HG03064 (cell line): ENCODE results near the gene EPDR1.
A peak's percentile ranks its signal among the peaks of the same experiment; 100 is the strongest.

ENCODE experiments used
- ATAC-seq: cut with Tn5 transposase; IDR thresholded peaks from one replicate; pipeline ENCODE4 v1.9.1; 2021; ENCODE audit warnings: low read depth; ENCODE audit not compliant: unreplicated experiment

EPDR1 gene

GRCh38 chr7:37920305-37920848, at the start of gene EPDR1:
TSS of gene EPDR1 (plus strand) at chr7:37920640. CDS start at chr7:37920940, 300 bp downstream.
- peak; percentile 51 for ATAC-seq

GRCh38 chr7:37882086-37882485, 38.4 kb upstream of the EPDR1 start:
- ATAC-seq = no peak

- no peak for ATAC-seq
Observed at GRCh38 chr7:37893359-37893758, 27.1 kb upstream of the EPDR1 start.

- no peak for ATAC-seq
Observed at GRCh38 chr7:37894671-37895070, 25.8 kb upstream of the EPDR1 start.

GRCh38 chr7:37899712-37900247, 20.7 kb upstream of the EPDR1 start:
- no peak for ATAC-seq

GRCh38 chr7:37901236-37901827, 19.1 kb upstream of the EPDR1 start:
- ATAC-seq = no peak

- ATAC-seq = no peak
Observed at GRCh38 chr7:37901890-37902524, 18.4 kb upstream of the EPDR1 start.

GRCh38 chr7:37908221-37908788, 12.1 kb upstream of the EPDR1 start:
- no peak for ATAC-seq

GRCh38 chr7:37912756-37913155, 7.7 kb upstream of the EPDR1 start:
- ATAC-seq = no peak

GRCh38 chr7:37915438-37915837, 5.0 kb upstream of the EPDR1 start:
- no peak for ATAC-seq

- no peak for ATAC-seq
Observed at GRCh38 chr7:37916017-37916672, 4.3 kb upstream of the EPDR1 start.

GRCh38 chr7:37916673-37917660, 3.5 kb upstream of the EPDR1 start, which contains the start of gene SFRP4:
TSS of gene SFRP4 (minus strand) at chr7:37916817. CDS start at chr7:37916537, 280 bp downstream.
- no peak for ATAC-seq

GRCh38 chr7:37918526-37918925, 1.9 kb upstream of the EPDR1 start:
- ATAC-seq = no peak

- peak; percentile 55 for ATAC-seq
Observed at GRCh38 chr7:37920849-37921805, 687 bp downstream of the EPDR1 start.

GRCh38 chr7:37921876-37922275, 1.4 kb downstream of the EPDR1 start:
- ATAC-seq = no peak

- ATAC-seq = no peak
Observed at GRCh38 chr7:37923996-37924395, 3.6 kb downstream of the EPDR1 start.

GRCh38 chr7:37924491-37925041, 4.1 kb downstream of the EPDR1 start:
- ATAC-seq = no peak

GRCh38 chr7:37925620-37926019, 5.2 kb downstream of the EPDR1 start:
- no peak for ATAC-seq
